BLaER1 (cell line): ENCODE data around the gene RAB6A.

Source experiments
- H3K27ac ChIP-seq: shearing (Covaris generic); formaldehyde crosslinking; 2 replicates; pipeline ENCODE4 v1.8.1; 2022
- H3K27me3 ChIP-seq: shearing (Covaris generic); formaldehyde crosslinking; 2 replicates; pipeline ENCODE4 v1.8.1; 2022
- H3K36me3 ChIP-seq: shearing (Covaris generic); formaldehyde crosslinking; 2 replicates; pipeline ENCODE4 v1.8.1; 2022
- H3K4me1 ChIP-seq: shearing (Covaris generic); formaldehyde crosslinking; 2 replicates; pipeline ENCODE4 v1.8.1; 2022
- H3K4me2 ChIP-seq: shearing (Covaris generic); formaldehyde crosslinking; 2 replicates; pipeline ENCODE4 v1.8.1; 2022
- H3K4me3 ChIP-seq: shearing (Covaris generic); formaldehyde crosslinking; 2 replicates; pipeline ENCODE4 v1.8.1; 2022
- H3K9ac ChIP-seq: shearing (Covaris generic); formaldehyde crosslinking; 2 replicates; pipeline ENCODE4 v1.8.1; 2022
- H3K9me3 ChIP-seq: shearing (Covaris generic); formaldehyde crosslinking; 2 replicates; pipeline ENCODE4 v1.8.1; 2022
- H4K20me1 ChIP-seq: shearing (Covaris generic); formaldehyde crosslinking; 2 replicates; pipeline ENCODE4 v1.8.1; 2022
- Cebpa-rat ChIP-seq: shearing (Covaris generic); IDR thresholded peaks from 2 replicates; pipeline ENCODE4 v1.8.1; 2022

Gene RAB6A

GRCh38 chr11:73671701-73672100 is 89.2 kb downstream of the RAB6A start:
- Histone ChIP-seq H3K4me2 (no peak overlapping the region), H3K27ac (no peak overlapping the region), H4K20me1 (no peaks in the 10 kb centered on the region), H3K9me3 (no peaks in the 10 kb centered on the region), H3K4me1 (peaks cover 5% of the 10 kb centered on the region; the same call in 1 of the 2 replicates), H3K4me3 (no peak overlapping the region), H3K36me3 (peaks cover 10% of the 10 kb centered on the region), H3K9ac (no peak overlapping the region), H3K27me3 (no peaks in the 10 kb centered on the region)
- no peak for TF ChIP-seq Cebpa-rat

- no peak overlapping the region for H3K9ac ChIP-seq
- H3K4me2 ChIP-seq = no peak overlapping the region
- H4K20me1 ChIP-seq = no peaks in the 10 kb centered on the region
- no peak for TF ChIP-seq Cebpa-rat
- H3K27me3 ChIP-seq = no peaks in the 10 kb centered on the region
- H3K9me3 ChIP-seq = no peaks in the 10 kb centered on the region
- H3K27ac ChIP-seq = no peak overlapping the region
- no peak overlapping the region for H3K4me3 ChIP-seq
- peaks cover 10% of the 10 kb centered on the region for H3K36me3 ChIP-seq
- peaks cover 5% of the 10 kb centered on the region; the same call in 1 of the 2 replicates for H3K4me1 ChIP-seq
These were observed 90.1 kb downstream of the RAB6A start for GRCh38 chr11:73670808-73671207.

DNA sequence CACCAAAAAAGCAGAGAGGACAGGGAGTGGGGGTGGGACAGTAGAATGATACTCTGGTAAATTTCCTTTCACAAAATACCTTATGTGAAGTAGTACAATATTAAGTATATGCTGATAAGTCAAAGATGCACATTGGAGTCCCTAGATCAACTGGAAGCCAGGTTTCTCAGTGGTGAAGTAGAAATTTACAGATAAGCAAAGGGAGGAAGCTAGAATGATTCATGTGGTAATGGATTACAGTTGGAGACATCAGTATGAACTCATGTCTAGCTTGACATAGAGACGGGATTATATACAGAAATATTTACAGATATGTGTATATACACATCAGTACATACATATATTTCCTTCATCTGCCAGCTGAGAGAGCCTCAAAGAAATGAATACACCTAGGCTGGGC is 93.0 kb downstream of the RAB6A start:
- Histone ChIP-seq H3K9me3 (no peaks in the 10 kb centered on the region), H3K9ac (no peak overlapping the region), H3K4me2 (no peak overlapping the region), H3K27me3 (no peaks in the 10 kb centered on the region), H3K4me3 (no peak overlapping the region), H4K20me1 (no peaks in the 10 kb centered on the region), H3K27ac (no peak overlapping the region), H3K4me1 (peaks cover 24% of the 10 kb centered on the region), H3K36me3 (no peaks in the 10 kb centered on the region)
- TF ChIP-seq Cebpa-rat = no peak

GRCh38 chr11:73664877-73665276 is 96.0 kb downstream of the RAB6A start:
- Histone ChIP-seq H3K36me3 (no peaks in the 10 kb centered on the region), H3K9ac (no peak overlapping the region), H3K27me3 (no peaks in the 10 kb centered on the region), H3K4me3 (no peak overlapping the region), H4K20me1 (no peaks in the 10 kb centered on the region), H3K27ac (peak overlapping the region; percentile 30; the same call in 1 of the 2 replicates), H3K4me2 (0 out of 2 replicates have a peak overlapping the region, but pooled peaks have one; percentile 17), H3K4me1 (peaks cover 33% of the 10 kb centered on the region), H3K9me3 (no peaks in the 10 kb centered on the region)
- no peak for TF ChIP-seq Cebpa-rat

GRCh38 chr11:73663604-73664495 is 97.0 kb downstream of the RAB6A start:
- Histone ChIP-seq H3K9me3 (no peaks in the 10 kb centered on the region), H3K9ac (no peak overlapping the region), H3K4me3 (no peak overlapping the region), H3K27me3 (no peaks in the 10 kb centered on the region), H3K4me1 (peaks cover 33% of the 10 kb centered on the region), H3K27ac (0 out of 2 replicates have a peak overlapping the region, but pooled peaks have one; percentile 27), H3K36me3 (no peaks in the 10 kb centered on the region), H3K4me2 (peak overlapping the region; percentile 61), H4K20me1 (no peaks in the 10 kb centered on the region)
- no peak for TF ChIP-seq Cebpa-rat

DNA sequence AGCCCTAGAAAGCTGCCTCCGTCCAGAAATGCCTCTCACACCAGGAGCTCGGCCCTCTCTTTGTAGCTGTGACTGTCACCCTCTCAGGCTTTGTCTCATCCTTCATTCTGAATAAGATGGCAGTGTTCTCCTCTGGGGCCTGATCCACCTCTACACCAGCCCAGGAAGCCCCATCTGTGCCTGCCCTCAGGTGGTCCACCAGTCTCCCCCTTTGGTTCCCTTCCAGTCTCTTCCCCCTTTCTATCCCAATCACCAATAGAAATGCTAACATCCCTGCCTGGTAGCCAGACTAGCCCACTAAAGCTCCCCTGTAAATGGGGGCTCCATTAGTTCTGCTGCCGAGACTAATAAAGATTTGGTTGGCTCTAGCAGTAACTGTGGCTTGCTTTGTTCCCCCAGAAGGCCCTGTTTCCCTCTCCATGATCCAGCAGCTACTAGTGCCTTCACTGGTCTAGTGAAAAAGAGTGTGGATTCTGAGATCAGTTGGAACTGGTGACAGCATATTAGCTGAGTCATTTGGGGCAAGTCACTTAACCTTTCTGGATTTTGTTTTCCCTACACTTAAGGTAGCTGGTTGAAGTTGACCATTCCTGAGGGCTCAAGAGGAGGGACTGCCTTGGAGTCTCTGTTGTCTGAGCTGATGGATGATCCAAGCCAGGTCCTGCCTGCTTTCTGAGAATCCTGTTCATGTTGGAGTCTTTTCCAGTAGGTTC is 98.3 kb downstream of the RAB6A start:
- H3K4me3 ChIP-seq = no peak overlapping the region
- H3K27me3 ChIP-seq = no peaks in the 10 kb centered on the region
- H3K4me1 ChIP-seq = peaks cover 33% of the 10 kb centered on the region
- H4K20me1 ChIP-seq = no peaks in the 10 kb centered on the region
- TF ChIP-seq Cebpa-rat = no peak
- peak overlapping the region; percentile 61 for H3K4me2 ChIP-seq
- no peaks in the 10 kb centered on the region for H3K36me3 ChIP-seq
- H3K9ac ChIP-seq = no peak overlapping the region
- no peak overlapping the region for H3K27ac ChIP-seq
- no peaks in the 10 kb centered on the region for H3K9me3 ChIP-seq

DNA sequence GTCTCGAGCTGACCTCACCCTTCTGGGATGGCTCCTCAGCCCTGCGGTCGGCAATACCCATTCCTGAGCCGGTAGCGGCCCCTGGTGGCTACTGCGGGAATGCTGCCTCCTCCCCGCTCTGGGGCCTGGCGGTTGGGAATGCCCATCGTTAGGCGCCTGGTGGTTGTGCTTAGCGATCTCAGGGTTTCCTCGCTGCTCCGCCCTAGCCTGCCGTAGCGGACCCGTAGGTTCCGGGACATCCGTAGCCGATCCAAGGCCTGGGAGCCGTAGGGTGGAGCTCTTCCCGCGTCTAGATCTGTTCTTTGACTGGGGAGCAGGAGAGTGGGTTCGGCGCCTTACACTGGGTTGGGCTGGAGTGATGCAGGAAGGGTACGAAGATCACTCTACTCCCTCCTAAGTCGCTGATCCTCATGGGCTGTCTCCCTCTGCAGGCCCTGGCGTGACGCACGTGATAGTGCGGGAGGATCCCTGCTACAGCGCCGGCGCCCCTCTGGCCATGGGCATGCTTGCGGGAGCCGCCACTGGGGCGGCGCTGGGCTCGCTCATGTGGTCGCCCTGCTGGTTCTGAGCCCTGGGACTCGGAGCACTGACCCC is 99.7 kb downstream of the RAB6A start:
- Histone ChIP-seq H3K4me2 (peak overlapping the region; percentile 72), H3K27me3 (no peaks in the 10 kb centered on the region), H3K4me1 (peaks cover 33% of the 10 kb centered on the region), H3K4me3 (peak overlapping the region; percentile 44), H3K9me3 (no peaks in the 10 kb centered on the region), H4K20me1 (no peaks in the 10 kb centered on the region), H3K27ac (no peak overlapping the region), H3K9ac (peak overlapping the region; percentile 48; the same call in 1 of the 2 replicates), H3K36me3 (no peaks in the 10 kb centered on the region)
- no peak for TF ChIP-seq Cebpa-rat

GRCh38 chr11:73660497-73661034 is 100.3 kb downstream of the RAB6A start:
- Histone ChIP-seq H3K27me3 (no peaks in the 10 kb centered on the region), H3K9me3 (no peaks in the 10 kb centered on the region), H3K4me2 (peak overlapping the region; percentile 72), H4K20me1 (no peaks in the 10 kb centered on the region), H3K9ac (no peak overlapping the region), H3K36me3 (no peaks in the 10 kb centered on the region), H3K4me3 (peak overlapping the region; percentile 44), H3K27ac (no peak overlapping the region), H3K4me1 (peaks cover 33% of the 10 kb centered on the region)
- no peak for TF ChIP-seq Cebpa-rat

DNA sequence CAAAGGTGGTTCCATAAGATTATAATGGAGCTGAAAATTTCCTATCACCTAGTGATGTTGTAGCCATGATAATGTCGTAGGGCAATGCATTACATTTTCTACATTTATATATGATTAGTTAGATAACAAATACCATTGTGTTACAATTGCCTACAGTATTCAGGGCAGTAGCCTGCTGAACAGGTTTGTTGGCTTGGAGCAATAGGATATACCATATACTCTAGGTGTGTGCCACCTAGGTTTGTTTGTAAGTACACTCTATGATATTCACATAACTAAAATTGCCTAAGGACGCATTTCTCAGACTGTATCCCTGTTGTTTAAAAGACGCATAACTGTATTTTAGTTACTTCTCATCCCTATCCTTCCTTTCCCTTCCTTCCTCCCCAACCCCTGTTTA is 100.9 kb downstream of the RAB6A start:
- TF ChIP-seq Cebpa-rat = no peak
- Histone ChIP-seq H3K27ac (no peak overlapping the region), H3K36me3 (no peaks in the 10 kb centered on the region), H3K9me3 (no peaks in the 10 kb centered on the region), H3K4me1 (peaks cover 33% of the 10 kb centered on the region), H3K4me3 (no peak overlapping the region), H3K4me2 (no peak overlapping the region), H3K27me3 (no peaks in the 10 kb centered on the region), H3K9ac (no peak overlapping the region), H4K20me1 (no peaks in the 10 kb centered on the region)
